HL-60/S4 treated with phorbol 12-myristate 13-acetate at 8.2 ng/mL for 4 days and 3 days (cell line): ENCODE results near the gene TAS1R1.

Experiments
- in situ Hi-C: fragments of 300-500 bp; cut with MboI; formaldehyde crosslinking; loops from 2 replicates; pipeline ENCODE4 v1.15.0; 2022; ENCODE audit warnings: low sequenced_read_pairs

The TAS1R1 gene

DNA sequence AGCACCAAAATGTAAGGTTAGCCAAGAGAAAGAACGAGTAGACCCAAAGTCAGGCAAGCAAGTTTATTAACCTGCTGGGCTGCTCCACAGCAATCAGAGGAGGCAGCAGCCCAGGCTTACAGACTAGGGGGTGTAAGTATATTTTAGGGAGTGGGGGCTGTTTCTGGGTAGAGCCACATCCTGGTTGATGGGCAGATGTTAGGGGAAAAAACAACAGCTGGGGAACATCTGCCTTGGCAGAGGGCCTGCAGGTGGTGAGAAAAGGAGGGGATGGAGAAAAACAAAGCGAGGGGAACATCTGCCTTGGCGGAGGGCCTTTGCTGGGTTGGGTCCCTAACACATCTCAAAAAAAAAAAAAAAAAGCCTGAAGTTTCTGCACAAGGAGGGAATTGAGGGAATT, 15.0 kb downstream of the TAS1R1 start:
- in situ Hi-C loops, result no loop called here

- in situ Hi-C loops, result no loop called here
These were observed 15.9 kb downstream of the TAS1R1 start for GRCh38 chr1:6570987-6571386.

- in situ Hi-C loops, result no loop called here
These were observed 17.7 kb downstream of the TAS1R1 start for GRCh38 chr1:6572653-6573383.

- in situ Hi-C loops, result no loop called here
These were observed 19.0 kb downstream of the TAS1R1 start for GRCh38 chr1:6574025-6574620.

GRCh38 chr1:6574818-6575217, 19.7 kb downstream of the TAS1R1 start:
- in situ Hi-C loops, result no loop called here

GRCh38 chr1:6577831-6578525, 22.9 kb downstream of the TAS1R1 start:
- in situ Hi-C loops, result no loop called here

- in situ Hi-C loops, result no loop called here
These were observed 23.7 kb downstream of the TAS1R1 start for GRCh38 chr1:6578624-6579373.

DNA sequence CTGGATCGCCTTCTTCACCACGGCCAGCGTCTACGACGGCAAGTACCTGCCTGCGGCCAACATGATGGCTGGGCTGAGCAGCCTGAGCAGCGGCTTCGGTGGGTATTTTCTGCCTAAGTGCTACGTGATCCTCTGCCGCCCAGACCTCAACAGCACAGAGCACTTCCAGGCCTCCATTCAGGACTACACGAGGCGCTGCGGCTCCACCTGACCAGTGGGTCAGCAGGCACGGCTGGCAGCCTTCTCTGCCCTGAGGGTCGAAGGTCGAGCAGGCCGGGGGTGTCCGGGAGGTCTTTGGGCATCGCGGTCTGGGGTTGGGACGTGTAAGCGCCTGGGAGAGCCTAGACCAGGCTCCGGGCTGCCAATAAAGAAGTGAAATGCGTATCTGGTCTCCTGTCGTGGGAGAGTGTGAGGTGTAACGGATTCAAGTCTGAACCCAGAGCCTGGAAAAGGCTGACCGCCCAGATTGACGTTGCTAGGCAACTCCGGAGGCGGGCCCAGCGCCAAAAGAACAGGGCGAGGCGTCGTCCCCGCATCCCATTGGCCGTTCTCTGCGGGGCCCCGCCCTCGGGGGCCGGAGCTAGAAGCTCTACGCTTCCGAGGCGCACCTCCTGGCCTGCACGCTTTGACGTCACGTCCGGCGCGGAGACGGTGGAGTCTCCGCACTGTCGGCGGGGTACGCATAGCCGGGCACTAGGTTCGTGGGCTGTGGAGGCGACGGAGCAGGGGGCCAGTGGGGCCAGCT, 24.4 kb downstream of the TAS1R1 start, which contains the start of gene ZBTB48:
Gene ZBTB48 (plus strand): TSS at position 621 of the 745 bp plus-strand sequence. CDS start 616 bp downstream, outside the sequence.
- in situ Hi-C loops, result no loop called here

DNA sequence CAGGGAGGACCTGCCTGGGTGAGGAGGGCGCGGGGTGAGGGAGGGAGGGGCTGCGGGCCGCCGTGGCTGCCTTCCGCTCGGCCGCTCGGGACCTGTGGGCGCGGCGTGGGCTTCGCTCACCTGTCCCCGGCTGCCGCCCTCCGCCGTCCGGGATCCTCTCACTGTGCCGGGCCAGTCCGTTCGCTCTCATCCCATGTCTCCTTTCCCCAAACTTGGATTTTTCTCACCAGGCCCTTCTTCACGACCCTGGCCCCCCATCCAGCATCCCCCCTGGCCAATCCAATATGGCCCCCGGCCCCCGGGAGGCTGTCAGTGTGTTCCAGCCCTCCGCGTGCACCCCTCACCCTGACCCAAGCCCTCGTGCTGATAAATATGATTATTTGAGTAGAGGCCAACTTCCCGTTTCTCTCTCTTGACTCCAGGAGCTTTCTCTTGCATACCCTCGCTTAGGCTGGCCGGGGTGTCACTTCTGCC, 25.0 kb downstream of the TAS1R1 start:
- in situ Hi-C loops, result no loop called here

DNA sequence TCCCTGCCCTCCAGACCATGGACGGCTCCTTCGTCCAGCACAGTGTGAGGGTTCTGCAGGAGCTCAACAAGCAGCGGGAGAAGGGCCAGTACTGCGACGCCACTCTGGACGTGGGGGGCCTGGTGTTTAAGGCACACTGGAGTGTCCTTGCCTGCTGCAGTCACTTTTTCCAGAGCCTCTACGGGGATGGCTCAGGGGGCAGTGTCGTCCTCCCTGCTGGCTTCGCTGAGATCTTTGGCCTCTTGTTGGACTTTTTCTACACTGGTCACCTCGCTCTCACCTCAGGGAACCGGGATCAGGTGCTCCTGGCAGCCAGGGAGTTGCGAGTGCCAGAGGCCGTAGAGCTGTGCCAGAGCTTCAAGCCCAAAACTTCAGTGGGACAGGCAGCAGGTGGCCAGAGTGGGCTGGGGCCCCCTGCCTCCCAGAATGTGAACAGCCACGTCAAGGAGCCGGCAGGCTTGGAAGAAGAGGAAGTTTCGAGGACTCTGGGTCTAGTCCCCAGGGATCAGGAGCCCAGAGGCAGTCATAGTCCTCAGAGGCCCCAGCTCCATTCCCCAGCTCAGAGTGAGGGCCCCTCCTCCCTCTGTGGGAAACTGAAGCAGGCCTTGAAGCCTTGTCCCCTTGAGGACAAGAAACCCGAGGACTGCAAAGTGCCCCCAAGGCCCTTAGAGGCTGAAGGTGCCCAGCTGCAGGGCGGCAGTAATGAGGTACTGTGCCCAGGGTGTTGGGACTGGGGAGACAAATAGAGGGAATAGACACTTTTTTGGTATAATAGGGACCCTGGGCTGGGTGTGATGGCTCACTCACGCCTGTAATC, 25.7 kb downstream of the TAS1R1 start:
- in situ Hi-C loops, result no loop called here

DNA sequence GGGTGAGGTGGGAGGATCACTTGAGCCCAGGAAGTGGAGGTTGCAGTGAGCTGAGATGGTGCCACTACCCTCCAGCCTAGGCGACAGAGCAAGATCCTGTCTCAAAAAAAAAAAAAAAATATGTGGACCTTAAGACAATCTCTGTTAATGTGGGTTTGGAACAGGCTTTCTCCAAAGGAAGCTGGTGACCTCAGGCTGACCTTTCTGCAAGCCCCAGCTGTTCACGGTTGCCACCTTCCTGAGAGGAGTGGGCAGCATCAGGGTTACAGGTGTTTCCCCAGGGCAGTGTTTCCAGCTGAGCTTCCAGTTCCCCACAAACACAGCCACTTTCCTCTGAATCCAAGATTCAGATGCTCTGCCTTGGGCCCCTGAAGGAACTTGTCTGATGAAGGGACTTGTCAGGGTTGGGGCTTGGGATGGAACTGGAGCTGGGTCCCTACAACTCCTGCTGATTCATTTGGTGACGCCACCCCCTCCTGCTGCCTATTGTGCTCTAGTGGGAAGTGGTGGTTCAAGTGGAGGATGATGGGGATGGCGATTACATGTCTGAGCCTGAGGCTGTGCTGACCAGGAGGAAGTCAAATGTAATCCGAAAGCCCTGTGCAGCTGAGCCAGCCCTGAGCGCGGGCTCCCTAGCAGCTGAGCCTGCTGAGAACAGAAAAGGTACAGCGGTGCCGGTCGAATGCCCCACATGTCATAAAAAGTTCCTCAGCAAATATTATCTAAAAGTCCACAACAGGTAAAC, 26.6 kb downstream of the TAS1R1 start:
- in situ Hi-C loops, result no loop called here

- in situ Hi-C loops, result no loop called here
These were observed 27.3 kb downstream of the TAS1R1 start for GRCh38 chr1:6582370-6582769.

- in situ Hi-C loops, result no loop called here
These were observed 29.3 kb downstream of the TAS1R1 start for GRCh38 chr1:6584126-6585080.

GRCh38 chr1:6585081-6585722, 30.1 kb downstream of the TAS1R1 start:
- in situ Hi-C loops, result no loop called here

GRCh38 chr1:6585841-6586240, 30.7 kb downstream of the TAS1R1 start:
- in situ Hi-C loops, result no loop called here

GRCh38 chr1:6586404-6586816, 31.3 kb downstream of the TAS1R1 start:
- in situ Hi-C loops, result no loop called here

DNA sequence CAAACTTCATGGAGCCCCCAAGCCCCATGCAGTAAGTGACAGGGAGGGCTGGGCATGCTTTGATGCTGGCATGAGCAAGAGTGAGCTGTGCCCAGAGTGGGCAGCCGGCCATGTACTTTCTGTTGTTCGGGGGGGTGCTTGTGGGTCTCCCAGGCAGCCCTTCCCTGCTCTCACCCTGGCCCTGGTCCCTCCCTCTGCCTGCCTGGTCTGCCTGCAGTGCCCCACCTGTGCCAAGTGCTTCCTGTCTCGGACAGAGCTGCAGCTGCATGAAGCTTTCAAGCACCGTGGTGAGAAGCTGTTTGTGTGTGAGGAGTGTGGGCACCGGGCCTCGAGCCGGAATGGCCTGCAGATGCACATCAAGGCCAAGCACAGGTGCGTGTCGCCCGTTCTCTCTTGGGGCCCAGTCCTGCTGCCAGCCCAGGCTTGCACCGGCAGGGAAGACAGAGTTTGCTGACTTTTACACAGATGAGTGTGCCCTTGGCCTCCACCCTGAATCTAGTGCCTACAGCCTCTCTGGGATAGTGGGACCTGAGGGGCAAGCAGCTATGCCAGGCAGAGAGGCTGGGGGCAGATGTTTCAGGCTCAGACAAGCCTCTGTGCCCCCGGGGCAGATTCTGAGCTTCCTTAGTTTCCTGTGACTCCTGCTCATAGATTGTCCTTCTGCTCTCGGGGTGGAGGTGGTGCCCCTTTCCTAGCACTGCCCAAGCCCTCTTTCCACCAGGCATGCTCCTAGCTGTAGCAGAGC, 32.3 kb downstream of the TAS1R1 start:
- in situ Hi-C loops, result no loop called here
